Measurements from ENCODE around the gene GNAL.

GNAL gene

DNA sequence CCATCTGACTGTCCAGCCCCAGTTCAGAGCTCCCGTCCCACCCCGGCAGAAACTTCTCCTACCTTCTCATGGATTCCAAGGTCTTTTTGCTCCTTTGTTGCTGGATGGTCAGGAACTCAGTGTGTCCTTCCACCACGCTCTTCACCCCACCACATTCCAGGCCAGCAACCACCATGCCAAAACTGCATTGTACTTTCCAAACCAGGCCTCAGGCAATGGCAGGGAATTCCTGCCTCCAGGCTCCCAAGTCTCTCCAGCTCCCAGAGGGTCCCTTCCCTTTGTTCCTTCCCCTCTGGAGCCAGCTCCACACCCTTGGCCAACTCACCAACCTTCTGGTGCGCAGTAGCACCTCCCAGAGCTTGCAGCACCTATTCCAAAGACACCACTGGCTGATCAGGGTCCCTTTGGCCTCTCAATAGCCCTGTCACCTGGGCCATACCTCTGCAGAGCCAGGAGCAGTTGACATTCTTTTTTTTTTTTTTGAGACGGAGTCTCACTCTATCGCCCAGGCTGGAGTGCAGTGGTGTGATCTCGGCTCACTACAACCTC is 170.3 kb downstream of the GNAL start:
- TF ChIP-seq, protein P1, sequence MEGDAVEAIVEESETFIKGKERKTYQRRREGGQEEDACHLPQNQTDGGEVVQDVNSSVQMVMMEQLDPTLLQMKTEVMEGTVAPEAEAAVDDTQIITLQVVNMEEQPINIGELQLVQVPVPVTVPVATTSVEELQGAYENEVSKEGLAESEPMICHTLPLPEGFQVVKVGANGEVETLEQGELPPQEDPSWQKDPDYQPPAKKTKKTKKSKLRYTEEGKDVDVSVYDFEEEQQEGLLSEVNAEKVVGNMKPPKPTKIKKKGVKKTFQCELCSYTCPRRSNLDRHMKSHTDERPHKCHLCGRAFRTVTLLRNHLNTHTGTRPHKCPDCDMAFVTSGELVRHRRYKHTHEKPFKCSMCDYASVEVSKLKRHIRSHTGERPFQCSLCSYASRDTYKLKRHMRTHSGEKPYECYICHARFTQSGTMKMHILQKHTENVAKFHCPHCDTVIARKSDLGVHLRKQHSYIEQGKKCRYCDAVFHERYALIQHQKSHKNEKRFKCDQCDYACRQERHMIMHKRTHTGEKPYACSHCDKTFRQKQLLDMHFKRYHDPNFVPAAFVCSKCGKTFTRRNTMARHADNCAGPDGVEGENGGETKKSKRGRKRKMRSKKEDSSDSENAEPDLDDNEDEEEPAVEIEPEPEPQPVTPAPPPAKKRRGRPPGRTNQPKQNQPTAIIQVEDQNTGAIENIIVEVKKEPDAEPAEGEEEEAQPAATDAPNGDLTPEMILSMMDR (IDR thresholded peaks at IDR 0.05; ENCODE audit: borderline replicate concordance, insufficient read depth, low read depth, low read length) = no peak

DNA sequence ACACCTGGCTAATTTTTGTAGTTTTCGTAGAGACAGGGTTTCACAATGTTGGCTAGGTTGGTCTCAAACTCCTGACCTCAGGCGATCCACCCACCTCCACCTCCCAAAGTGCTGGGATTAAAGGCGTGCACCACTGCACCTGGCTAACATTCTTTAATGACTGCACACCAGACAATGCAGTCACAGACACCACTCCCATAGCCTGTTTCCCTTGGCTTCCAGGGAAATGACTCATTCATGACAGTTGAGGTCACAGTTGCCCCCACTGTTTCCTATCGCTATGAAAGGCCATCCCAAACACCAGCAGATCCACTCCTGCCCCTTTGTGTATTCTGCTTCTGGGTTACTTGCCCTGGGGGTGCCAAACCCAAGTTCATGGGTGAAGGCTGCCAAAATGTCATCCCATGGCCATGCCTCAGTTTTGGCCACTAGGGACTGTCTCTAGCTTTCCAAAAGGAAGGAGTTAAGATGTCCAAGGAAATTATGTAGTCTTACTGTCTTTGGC is 170.9 kb downstream of the GNAL start:
- TF ChIP-seq, protein P1 (IDR thresholded peaks at IDR 0.05; ENCODE audit: borderline replicate concordance, insufficient read depth, low read depth, low read length) = no peak
- no peak overlapping the region for H3K4me3 ChIP-seq (ENCODE audit: low read depth, low read length)

More for the DNA sequence above, 170.3 kb downstream of the GNAL start:
- H3K4me3 ChIP-seq (ENCODE audit: low read depth, low read length) = no peak overlapping the region

DNA sequence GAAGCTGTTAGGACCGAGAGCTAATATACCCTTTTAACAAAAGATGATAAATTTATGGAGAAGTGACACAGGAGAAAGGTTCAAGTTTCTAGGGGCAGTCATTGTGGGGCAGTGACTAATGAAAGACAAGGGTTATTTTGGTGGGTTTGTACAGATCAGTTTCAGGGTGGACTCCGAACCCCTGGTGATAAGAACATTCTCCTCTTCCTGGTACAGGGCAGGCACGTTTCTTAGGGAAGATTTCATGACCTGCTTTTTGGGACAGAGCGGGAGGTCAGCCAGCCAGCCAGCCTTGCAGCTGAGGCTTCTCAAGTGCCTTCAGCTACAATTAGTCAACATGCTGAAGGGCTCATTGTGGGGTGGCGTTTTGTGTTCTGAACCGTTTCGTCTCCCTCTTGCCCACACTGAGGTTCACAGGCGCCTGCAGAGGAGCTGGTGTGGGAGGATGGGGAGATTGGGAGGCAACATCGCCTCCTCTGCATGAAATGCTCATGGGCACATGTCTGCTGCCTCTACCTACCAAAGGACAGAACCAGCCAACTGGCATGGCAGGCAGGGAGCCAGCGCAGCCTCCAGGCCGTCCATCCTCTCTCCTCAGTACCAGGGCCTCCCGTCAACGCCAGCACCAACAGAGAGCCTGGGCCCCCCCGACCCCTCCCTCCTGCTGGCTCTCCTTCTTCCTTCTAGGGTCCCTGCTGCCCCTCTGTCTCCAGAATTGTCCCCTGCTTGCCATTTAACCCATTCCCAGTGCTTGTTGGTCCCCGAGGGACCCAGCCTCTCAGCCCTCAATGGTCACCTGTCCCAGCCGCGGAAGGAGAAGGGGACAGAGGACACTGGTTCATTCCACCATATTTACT is 171.8 kb downstream of the GNAL start:
- no peak overlapping the region for H3K4me3 ChIP-seq (ENCODE audit: low read depth, low read length)
- TF ChIP-seq, protein P1 (IDR thresholded peaks at IDR 0.05; ENCODE audit: borderline replicate concordance, insufficient read depth, low read depth, low read length) = no peak

DNA sequence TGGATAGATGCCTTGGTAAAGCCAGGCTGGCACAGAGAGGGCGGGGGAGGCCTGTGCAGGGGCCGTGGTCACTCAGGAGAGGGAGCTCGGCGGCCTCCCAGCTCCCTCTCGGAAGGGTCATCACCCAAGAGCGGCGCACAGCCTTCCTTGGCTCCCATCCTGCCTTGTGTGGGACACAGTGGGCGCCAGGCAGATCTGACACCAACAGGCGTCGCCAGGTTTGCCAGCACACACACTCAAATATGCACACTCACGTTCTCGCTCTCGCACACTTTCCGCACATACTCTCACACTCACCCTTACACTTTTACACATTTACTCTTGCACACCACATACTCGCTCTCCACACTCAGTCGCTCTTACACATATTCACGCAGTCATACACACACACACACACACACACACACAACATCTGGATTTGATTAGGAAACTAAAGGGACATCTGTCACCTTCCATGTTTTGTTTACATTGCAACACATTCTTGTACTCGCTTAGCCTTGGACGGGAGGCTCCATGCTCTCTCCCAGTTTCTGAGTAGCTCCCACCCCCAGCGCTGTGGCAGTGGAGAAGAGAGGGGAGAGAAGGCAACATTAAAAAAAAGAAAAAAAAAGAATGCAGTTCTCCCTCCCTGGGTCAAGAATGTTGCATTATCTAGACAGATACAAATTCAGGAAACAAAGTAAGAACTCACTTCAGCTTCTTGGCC is 172.7 kb downstream of the GNAL start:
- no peak overlapping the region for H3K4me3 ChIP-seq (ENCODE audit: low read depth, low read length)
- TF ChIP-seq, protein P1 (IDR thresholded peaks at IDR 0.05; ENCODE audit: borderline replicate concordance, insufficient read depth, low read depth, low read length) = no peak

DNA sequence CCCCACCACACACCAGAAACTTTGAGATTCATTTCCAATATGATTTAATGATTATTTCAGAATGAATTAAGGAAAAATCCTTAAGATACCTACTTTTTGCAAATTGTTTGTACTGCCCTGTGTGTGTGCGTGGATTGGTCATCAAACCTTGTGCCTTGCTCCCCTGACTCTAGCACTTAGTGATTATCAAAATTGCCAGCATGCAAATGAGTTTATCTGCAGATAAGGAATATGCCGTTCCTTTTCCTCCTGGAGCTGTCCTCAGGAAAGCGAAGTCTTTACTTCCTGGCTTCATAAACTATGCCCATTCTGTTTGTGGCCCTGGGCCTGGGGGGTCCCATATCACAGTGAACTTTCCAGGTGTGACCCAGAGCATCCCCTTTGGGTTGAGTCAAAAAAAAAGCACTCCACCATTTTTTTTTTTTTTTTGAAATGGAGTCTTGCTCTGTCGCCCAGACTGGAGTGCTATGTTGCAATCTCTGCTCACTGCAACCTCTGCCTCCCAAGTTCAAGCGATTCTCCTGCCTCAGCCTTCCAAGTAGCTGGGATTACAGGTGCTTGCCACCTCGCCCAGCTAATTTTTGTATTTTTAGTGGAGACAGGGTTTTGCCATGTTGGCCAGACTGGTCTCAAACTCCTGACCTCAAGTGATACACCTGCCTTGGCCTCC is 173.5 kb downstream of the GNAL start:
- TF ChIP-seq, protein P1 (IDR thresholded peaks at IDR 0.05; ENCODE audit: borderline replicate concordance, insufficient read depth, low read depth, low read length) = no peak
- H3K4me3 ChIP-seq (ENCODE audit: low read depth, low read length) = no peak overlapping the region

DNA sequence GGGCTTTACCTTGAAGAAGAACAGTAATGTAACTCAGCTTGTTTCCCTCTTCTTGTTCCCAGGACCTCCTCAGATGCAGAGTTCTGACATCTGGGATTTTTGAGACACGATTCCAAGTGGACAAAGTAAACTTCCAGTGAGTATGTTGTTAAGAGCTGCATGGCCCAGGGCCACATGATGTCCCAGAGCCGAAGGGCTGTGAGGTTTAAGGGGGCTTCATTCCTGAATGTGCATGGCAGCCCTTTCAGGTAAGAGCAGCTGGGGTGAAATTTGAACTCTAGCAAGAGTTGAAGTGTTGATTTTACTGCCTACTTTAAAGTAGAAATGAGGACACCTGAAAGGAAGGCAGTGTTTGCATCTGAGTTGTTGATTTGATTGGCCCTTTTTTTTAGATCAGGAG is 175.4 kb downstream of the GNAL start:
- no peak overlapping the region for H3K4me3 ChIP-seq (ENCODE audit: low read depth, low read length)
- TF ChIP-seq, protein P1 (IDR thresholded peaks at IDR 0.05; ENCODE audit: borderline replicate concordance, insufficient read depth, low read depth, low read length) = no peak
